Measurements from ENCODE around the gene SART1.
"Not testable (repeated sequence)": the region's sequence is repeated elsewhere in the genome, so short reads cannot be mapped to it uniquely, and the experiment has no call there.

SART1 gene

GRCh38 chr11:66002648-66003225, 41.2 kb downstream of the SART1 start:
- no peak for DNase-seq

GRCh38 chr11:66003291-66003690, 41.8 kb downstream of the SART1 start:
- no peak for DNase-seq

DNA sequence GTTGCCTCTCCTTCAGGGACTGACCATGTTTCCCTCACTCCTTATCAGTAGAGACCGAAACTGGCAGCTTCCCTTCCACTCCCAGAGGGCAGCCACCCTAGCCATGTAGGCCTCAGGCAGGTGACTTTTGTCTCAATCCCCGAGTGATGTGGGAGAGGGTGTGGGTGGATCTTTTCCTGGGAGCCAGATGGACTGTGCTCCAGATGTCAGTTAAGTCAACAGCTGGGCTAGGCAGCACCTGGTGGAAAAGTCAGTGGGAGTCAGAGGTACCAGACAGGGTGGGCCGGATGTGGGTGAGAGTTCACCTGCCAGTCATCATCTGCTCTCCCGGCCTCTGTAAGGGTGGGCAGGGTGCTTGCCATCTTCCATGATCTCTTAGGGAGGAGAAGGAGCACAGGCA, 42.7 kb downstream of the SART1 start:
- DNase-seq, result no peak

DNA sequence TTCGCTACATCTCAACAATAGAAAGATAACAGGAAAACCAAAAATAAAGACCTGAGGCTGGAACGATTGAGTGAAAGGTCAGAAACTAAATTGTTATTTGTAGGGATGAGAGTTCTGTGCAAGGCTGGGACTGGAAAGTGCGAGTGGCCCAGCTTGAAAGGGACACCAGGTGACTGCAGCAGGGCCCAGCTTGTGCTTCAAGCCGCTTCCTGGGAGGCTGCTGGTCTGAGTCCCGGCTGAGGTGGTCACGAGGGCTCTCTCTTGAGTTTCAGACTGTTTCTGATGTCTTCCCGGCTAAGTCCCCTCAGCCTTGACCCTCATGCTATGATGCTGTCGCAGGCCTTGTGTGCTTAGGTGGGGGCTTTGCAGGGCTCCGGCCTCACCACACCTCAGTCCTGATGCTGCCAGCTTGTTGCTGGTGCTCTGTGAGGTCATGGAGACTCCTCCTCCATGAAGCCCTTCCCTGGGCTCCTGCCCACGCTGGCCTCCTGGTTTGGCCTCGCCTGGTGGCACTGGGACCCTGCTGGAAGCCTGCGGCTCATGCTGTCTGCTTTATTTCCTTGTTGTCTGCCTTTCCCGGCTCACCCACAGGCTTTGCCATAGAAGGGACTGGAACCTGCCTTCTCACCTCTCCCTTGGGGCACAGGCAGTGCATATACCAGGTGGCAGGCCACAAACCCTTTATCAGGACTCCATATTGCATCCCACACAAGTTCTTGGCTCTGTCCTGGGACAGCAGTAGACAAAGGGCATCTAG, 44.8 kb downstream of the SART1 start:
- no peak for DNase-seq

DNA sequence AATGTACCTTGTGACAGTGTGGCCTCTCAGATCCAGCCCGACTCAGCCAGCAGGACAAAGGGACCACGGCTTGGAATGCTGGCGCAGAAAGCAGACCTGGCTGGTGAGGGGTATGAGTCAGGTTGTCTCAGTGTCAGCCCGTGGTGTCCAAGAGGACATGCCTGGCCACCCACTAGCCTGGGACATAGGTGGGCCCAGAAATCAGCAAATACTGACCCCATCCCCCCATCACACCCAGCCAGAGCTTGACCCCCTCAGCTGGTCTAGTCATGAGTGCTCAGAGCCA, 45.3 kb downstream of the SART1 start:
- no peak for DNase-seq

- no peak for DNase-seq
Observed at GRCh38 chr11:66007201-66007634, 45.7 kb downstream of the SART1 start.

DNA sequence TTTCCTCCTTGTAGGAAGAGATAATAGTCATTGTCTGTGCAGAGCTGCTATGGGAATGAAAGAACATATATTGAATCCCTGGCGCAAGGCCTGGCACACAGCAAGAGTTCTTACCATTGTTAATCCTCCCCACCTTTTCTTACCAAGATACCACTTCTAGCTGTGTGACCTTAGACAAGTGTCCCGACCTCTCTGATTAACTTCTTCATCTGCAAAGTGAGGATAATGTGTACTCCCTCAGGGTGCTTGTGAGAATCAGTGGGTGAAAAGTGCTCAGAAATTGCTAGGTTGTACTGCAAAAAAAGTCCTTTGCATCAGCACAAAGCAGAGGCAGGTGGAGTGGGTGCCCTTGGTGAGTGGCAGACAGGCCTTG, 46.5 kb downstream of the SART1 start:
- no peak for DNase-seq

GRCh38 chr11:66008468-66009101, 47.1 kb downstream of the SART1 start:
- DNase-seq, result no peak

- DNase-seq, result not testable (repeated sequence)
Observed at GRCh38 chr11:66010036-66010435, 48.5 kb downstream of the SART1 start.

DNA sequence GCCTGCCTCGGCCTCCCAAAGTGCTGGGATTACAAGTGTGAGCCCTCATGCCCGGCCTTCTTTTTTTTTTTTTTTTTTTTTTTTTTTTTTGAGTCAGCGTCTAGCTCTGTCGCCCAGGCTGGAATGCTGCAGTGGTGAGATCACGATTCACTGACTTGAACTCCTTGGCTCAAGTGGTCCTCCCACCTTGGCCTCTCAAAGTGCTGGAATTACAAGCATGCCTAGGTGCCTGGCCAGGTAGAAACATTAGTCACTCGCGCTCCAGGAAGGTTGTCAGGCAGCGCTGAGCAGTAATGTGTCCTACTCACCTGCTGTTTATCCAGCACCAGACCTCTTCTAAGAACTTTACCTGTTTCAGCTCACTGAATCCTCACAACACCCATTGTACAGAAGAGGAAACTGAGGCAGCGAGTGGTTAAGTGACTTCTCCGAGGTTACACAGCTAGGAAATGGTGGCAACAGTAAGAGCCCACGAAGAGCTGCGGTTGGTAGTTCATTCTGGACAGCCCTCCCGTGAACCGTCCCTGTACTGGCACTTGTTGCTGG, 49.8 kb downstream of the SART1 start:
- DNase-seq, result no peak

GRCh38 chr11:66011785-66012303, 50.3 kb downstream of the SART1 start, which contains the start of gene CST6:
TSS of gene CST6 (plus strand) at chr11:66012008. CDS start at chr11:66012045, 37 bp downstream.
- no peak for DNase-seq

GRCh38 chr11:66012371-66012945, 50.9 kb downstream of the SART1 start:
- DNase-seq, result no peak

DNA sequence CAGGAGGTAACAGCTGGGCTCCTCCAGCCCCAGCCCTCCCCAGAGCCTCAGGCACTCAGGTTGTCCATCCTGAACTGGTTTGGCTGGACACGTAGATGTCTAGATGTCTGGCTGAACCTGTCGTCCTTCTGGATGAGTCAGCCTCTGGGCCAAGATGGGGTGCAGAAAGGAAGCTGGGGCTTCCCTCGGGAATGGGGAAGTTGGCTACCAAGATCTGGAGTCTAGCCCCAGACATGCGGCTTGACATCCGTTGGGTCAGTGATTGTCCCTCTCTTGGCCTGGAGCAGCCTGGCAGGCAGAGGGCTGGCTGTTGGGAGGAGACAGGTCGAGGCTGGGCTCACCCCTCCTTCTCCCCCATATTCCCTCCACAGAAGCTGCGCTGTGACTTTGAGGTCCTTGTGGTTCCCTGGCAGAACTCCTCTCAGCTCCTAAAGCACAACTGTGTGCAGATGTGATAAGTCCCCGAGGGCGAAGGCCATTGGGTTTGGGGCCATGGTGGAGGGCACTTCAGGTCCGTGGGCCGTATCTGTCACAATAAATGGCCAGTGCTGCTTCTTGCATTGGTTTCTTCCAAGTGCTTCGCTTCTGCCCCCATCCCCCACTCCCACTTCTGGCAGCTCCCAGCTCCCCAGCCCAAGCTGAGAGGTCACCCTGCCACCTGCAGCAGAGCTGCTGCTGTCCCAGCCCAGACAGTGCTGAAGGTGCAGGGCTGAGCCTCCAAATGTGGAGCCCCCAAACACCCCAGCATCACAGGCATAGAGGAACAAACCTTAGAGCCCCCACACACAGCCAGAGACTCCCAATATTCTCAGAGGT, 51.6 kb downstream of the SART1 start:
- DNase-seq, result no peak

DNA sequence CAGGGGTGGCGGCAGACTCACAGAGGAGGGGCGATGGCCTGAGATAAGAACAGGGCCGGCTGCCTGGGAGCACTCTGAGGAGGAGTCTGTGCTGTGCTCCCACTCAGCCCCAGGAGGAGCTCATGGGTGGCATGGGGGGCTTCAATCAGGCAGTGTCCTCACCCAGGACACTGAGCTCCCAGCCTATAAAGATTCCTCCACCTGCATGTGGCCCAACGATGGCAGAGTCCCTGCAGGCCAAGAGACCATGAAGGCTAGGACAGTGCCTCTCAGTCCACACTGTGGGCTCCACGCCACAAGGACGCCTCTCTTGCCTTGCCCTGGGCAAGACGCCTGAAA, 52.2 kb downstream of the SART1 start:
- no peak for DNase-seq

DNA sequence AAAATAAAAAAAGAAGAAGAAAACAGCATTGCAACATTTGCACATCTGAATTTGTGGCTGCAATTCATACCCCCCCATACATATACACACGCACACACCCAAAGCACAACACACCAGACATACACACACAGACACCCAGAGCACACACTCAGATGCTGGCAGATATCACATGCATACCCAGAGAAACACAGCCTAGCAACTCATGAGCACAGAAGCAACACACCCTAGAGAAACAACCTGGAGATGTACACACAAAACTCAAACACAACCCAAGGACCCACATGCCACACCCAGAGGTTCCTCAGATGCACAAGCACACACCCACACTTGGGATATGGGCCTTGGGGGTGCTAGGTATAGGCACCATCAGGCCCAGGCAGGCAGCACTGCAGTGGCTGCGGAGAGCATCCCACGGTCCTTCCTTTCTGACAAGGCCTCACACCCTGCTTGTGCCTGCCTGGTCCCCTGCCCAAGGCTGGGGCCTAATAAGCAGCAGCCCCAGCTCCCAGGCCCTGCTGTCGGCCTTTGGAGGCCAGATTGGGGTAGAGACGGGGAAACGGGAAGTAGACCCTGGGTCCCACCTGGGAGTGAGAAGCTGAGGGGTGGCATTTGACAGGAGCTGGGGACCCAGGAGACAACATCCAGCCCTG, 53.4 kb downstream of the SART1 start:
- no peak for DNase-seq

GRCh38 chr11:66015454-66015881, 53.9 kb downstream of the SART1 start:
- DNase-seq, result no peak

GRCh38 chr11:66015936-66016792, 54.6 kb downstream of the SART1 start:
- no peak for DNase-seq

DNA sequence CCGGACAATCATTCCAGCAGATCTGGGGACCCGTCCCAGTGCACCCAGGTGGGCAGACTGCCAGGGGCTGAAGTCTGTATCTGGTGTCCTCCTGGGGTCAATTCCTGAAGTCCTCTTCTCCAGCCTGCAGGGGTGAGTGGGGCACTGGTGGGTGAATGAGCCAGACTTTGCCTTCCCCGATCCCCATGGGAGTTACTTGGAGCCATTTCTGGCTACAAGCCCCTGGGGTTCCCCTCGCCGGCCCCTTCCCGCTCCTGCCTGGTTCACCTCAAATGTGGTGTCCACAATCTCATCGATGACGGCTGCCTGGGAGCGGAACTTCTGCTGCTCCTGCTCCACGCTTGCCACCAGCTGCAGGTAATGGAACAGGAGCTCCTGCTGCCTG, 55.3 kb downstream of the SART1 start:
- DNase-seq, result no peak

GRCh38 chr11:66017321-66017720, 55.8 kb downstream of the SART1 start:
- no peak for DNase-seq

DNA sequence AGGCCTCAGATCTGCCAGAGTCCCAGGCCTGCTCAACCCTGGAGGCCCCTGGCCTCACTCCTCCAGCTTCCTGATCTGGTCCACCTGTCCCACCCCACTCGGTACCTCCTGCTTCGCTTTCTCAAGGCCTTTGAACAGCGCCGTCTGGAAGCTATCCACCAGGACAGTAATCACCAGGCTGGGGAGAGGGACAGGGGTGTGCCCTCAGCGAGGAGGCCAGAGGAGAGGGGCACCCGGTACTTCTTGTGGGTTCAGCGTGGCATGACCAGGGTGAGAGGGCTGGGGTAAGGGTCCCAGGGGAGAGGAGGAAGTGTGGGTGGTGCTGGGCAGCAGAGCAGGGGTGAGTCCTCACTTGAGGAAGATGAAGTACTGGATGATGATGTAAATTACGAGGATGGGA, 58.7 kb downstream of the SART1 start:
- no peak for DNase-seq

Measured in effector CD4-positive, alpha-beta T cell (primary cell).